GM18951 (cell line): ENCODE measurements around the gene TRIP13.

Experiments used
- POLR2A ChIP-seq: IDR thresholded peaks from 4 replicates; pipeline ENCODE4 v1.6.1; 2011; ENCODE audit warnings: mild to moderate bottlenecking; ENCODE audit not compliant: insufficient read length, insufficient read depth; ENCODE audit errors: extremely low read depth
- in situ Hi-C: fragments of 300-500 bp; cut with MboI; formaldehyde crosslinking; loops from one replicate; pipeline ENCODE4 v1.12.0; 2022; ENCODE audit warnings: low sequenced_read_pairs, mixed read lengths, inconsistent platforms; ENCODE audit not compliant: unreplicated experiment

The TRIP13 gene

DNA sequence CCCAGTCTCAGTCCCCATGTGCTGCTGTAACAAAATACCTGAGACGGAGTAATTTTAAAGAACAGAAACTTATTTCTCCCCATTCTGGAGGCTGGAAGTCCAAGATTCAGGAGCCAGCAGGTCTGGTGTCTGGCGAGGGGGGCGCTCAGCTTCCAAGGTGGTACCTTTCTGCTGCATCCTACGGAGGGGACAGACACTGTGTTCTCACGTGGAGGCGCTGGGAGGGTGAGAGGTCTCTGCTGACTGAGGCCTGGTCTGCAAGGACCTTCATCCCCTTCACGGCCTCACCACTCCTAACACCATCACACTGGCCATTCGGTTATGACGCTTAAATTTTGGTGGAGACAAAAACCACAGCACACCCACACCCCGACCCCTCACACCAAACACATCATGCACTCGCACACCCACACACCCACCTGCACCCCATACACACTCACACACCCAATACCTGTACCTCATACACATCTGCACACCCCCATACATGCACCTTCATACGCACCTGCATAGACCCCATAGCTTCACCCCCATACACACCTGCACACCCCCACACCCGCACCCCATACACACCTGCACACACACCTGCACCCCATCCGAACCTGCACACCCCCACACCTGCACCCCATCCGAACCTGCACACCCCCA, 32.1 kb upstream of the TRIP13 start:
- in situ Hi-C loops = no loop called here
- TF ChIP-seq POLR2A = no peak

DNA sequence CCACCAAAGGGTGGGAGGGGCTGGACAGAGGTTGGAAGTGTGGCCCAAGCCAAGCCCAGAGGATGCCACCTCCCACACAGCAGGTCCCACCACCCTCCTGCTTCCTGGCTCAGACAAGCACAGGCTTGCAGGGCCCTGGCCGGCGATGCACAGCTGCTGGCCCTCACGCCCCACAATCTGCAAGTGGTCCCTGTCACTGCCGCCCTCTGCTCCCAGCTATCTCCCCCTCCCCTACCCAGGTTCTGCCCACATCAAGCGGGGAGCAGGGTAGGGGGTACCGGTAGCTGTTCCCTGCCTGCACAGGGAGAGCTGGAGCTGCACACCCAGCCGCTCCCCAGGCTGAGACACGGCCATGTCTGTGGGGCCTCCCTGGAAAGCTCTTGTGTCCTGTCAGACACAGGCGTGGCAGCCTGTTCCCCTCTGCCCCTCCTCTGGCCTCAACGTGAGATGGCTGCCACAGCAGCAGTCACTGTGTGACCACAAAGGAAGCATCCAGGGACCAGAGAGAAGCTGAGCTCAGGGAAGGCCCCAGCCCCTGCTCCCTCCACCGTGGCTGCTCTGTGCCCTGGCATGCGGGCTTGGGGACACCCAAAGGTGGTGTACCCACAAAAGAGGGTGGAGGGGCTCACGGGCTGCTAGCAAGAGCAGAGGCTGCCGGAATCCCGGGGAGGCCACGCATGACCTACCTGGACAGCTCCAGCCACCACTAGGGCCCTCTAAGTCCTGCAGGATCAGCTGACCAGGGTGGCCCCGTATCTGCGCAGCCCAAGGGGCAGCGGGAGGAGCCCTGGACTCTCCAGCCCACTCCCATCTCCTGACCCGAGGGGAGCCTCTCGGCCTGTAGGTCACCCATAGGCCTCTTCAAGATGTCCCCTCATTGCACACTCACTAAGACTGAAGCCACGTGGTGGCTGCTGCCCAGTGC, 31.0 kb upstream of the TRIP13 start:
- no peak for TF ChIP-seq POLR2A
- in situ Hi-C loops = no loop called here

DNA sequence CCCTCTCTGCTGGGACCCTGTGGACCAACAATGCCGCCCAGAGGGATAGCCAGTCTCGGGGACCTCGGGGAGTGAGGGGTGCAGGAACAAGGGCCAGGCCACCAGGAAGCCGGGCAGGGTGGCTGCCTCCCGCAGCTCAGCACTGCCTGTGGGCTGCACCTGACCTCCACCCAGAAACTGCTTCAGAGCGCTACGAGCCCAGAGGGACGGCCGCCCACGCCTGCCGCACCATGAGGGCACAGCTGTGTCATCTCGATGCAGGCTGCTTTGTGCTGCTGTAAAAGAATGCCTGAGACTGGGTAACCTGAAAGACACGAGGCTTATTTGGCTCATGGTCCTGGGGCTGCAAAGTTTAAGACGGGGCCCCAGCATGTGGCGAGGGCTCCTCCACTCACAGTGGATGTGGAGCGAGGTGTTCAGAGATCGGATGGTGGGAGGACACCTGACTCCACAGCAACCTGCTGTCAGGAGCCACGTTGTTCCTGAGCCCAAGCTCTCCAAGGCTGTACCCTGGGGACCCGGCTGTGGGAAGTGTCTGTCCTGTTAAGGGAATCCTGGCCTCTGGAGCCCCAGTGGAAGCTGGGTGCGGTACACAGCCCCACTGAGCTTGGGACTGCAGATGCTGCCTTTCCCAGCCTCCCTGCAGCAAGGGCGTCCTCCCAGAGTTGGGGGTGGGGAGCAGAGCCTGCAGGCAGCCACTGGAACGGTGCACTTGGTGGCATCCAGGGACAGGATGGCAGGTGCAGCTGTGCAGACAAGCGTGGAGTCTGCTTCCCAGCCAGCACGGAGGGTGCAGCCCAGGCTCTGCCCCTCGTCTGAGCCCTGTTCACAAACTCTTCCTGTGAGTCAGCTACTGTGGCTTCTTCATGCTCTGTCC, 30.1 kb upstream of the TRIP13 start:
- in situ Hi-C loops = no loop called here
- TF ChIP-seq POLR2A = no peak

DNA sequence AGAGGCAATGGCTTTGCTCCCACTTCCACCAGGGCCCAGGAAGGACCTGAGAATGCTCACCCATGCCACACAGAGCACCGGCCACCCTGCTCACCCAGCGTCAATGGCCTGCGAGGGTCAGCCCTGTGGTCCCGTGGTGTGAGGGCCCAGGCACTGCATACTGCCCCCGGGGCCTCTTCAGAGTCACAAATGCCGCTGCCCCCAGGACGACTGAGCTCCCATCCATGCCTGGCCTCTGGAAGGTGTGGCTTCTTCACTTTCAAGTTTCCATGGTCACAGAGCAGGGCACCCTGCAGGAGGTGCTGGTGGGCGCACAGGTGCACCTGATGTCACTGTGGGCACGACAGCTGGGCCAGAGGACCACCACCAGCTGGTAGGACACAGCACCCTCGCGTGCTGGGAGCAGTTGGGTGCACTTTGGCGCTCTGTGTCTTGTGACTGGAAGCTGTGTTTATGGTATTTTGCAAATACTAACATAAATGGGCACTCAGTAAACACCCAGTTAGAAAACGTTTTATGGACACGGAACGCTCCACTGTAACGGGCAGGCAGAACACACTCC, 29.4 kb upstream of the TRIP13 start:
- in situ Hi-C loops = no loop called here
- no peak for TF ChIP-seq POLR2A

DNA sequence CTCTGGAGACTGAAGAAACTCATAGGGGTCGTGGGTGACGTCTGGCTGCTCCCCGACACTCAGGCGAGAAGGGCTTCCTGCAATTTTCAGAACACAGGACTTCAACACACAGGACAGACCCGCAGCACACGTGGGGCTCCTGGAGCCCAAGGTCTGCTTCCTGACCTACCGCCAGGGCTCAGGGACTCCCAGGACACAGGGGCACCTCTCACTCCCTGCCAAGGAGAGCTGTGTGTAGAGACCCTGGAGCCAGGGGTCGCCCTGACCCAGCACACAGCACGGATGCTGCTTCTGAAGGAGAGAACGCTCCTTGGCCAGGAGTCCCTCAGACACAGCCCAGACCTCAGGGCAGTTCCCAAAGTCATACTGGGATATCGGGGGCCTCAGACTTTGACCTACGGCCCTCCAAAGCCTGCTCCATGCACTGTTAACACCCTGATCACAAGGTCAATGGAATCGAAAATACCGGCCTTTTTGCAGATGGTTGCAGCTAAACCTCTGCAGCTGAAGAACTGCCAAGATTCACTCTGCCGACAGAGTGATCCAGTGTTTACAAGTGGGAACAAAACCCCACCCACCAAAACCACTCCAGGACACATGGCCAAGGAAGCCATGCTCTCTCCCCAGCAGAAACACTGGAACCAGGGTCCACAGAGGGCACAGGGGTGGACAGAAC, 28.1 kb upstream of the TRIP13 start:
- no peak for TF ChIP-seq POLR2A
- in situ Hi-C loops = no loop called here

DNA sequence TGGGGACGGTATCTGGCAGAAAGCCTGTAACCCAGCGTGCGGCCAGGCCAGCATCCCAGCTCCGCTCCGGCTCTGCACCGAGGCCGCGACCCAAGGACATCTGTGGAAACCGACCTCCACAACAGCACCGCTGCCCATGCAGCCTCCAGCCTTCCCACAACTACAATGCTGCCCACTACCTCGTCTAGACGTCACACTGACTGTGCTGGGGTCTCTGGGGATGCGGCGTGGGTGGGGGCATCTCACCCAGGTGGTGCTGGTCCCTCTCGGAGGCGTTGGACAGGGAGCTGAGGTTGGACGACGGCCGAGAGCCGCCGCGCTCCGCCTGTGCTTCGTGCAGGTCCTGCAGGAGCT, 27.5 kb upstream of the TRIP13 start:
- TF ChIP-seq POLR2A = no peak
- in situ Hi-C loops = no loop called here

DNA sequence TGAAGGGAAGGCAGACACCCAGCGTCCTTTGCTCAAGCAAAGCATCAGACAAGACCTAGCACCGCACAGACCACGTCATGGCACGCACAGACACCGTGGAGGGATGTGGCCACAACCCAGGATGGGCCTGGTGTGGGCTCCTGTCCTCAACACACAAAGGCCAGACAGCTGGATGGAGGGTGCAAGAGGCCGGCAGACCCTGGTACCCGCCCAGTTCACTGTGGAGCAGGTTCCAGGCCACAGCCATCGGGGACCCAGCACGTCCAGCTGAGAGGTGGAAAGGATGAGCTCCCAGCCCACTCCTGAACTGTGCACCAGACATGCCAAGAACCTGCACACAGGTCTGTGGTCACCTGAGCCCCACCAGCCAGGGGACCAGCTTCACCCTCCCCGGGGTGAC, 26.9 kb upstream of the TRIP13 start:
- in situ Hi-C loops = no loop called here
- TF ChIP-seq POLR2A = no peak

DNA sequence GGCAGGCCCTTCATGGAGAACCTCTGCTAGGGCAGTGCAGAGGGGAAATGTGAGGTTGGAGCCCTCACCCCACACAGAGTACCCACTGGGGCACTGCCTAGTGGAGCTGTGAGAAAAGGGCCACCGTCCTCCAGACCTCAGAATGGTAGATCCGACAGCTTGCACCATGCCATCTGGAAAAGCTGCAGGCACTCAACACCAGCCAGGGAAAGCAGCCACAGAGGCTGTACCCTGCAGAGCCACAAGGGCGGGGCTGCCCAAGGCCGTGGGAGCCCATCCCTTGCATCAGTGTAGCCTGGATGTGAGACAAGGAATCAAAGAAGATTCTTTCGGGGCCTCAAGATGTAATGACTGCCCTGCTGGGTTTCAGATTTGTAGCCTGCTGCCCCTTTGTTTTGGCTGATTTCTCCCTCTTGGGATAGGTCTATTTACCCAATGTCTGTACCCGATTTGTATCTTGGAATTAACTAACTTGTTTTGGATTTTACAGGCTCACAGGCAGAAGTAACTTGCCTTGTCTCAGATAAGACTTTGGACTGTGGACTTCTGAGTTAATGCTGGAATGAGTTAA, 25.3 kb upstream of the TRIP13 start:
- in situ Hi-C loops = no loop called here
- no peak for TF ChIP-seq POLR2A

DNA sequence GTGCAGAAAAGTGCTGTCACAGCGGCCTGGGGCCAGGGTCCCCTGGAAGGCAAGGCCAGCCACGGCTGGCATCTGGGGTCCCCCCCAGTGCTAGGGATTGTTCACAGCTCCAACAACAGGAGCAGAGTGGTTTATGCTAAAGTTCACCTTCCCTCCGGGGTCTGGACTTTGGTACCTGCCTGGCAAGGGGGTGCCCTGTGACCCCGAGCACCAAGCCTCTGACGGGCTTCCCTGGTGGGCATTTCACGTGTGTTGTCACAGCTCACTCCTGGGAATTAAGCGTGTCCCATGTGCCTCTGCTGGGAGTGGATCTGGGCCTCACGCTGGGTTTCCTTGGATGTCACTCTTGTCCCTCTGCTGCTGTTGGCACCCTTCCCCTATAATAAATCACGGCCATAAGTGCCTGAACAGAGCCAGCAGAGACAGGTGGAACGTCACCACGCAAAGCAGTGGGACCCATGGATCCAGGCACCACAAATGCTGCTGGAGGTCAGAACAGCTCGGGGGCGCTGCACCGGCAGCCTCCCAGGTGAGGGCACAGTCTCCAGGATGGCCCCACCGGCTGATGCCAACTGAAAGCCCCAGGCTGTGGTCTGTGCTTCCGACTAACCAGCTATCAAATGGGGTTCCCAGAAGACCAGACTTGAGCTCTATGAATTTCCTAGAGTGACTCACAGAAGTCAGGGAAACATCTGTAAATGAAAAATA, 24.1 kb upstream of the TRIP13 start:
- in situ Hi-C loops = no loop called here
- TF ChIP-seq POLR2A = no peak

DNA sequence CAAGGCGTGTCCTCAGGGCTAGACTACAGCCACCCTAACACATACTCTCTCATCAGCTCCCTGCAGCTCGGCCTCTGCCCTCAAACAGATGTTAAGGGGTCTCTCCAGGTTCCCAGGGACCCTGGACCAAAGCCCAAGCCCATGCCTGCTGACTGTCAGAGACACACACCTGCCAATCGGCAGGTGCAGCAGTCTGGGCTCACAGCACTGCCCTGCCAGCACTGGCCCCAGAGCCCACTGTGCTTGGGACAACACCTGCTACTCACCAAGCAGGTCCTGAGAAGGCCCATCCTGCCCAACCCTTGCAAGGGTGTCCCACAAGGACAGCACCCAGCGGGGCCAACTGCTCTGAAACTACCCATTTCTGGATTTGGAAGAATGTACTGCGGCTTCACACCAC, 21.7 kb upstream of the TRIP13 start:
- TF ChIP-seq POLR2A = no peak

DNA sequence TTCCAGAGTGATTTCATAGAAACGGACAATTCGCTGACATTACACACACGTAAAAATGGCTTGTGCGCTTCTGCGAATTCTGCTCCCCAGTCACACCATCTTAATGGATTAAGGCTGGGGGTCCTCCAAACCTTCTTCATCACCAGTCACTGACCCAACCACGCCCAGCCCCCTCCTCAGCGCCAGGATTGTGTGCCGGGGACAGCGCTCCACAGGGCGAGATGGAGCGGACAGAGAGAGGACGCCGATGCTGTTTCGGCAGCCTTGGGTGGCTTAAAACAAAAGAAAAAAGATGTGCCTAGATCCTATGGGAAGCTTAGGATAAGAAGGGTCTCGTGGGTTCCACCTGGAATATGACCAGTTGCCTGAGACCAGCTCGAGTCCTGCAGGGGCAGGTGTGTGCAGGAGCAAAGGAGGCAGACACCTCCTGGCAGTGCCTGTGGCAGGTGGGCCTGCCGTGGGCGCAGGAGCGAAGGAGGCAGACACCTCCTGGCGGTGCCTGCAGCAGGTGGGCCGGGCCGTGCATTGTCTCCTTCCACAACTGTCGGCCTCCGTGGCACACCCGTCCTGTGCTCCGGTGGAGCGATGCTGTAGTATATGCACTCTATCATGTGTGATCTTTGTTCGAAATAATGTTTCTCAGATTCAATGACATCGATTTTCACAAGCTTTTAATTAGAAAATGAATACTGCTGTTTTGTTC, 20.9 kb upstream of the TRIP13 start:
- no peak for TF ChIP-seq POLR2A

More for the DNA sequence above, 21.7 kb upstream of the TRIP13 start:
- in situ Hi-C loops = no loop called here

More for the DNA sequence above, 20.9 kb upstream of the TRIP13 start:
- in situ Hi-C loops = no loop called here
